ENCODE results near the gene IL33.

GRCh38 chr9:6188466-6188865 is 27.1 kb upstream of the IL33 start:
- no peak for TF ChIP-seq EZH2 (IDR thresholded peaks at IDR 0.05; ENCODE audit: borderline replicate concordance)
- TF ChIP-seq, protein P1, sequence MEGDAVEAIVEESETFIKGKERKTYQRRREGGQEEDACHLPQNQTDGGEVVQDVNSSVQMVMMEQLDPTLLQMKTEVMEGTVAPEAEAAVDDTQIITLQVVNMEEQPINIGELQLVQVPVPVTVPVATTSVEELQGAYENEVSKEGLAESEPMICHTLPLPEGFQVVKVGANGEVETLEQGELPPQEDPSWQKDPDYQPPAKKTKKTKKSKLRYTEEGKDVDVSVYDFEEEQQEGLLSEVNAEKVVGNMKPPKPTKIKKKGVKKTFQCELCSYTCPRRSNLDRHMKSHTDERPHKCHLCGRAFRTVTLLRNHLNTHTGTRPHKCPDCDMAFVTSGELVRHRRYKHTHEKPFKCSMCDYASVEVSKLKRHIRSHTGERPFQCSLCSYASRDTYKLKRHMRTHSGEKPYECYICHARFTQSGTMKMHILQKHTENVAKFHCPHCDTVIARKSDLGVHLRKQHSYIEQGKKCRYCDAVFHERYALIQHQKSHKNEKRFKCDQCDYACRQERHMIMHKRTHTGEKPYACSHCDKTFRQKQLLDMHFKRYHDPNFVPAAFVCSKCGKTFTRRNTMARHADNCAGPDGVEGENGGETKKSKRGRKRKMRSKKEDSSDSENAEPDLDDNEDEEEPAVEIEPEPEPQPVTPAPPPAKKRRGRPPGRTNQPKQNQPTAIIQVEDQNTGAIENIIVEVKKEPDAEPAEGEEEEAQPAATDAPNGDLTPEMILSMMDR (IDR thresholded peaks at IDR 0.05; ENCODE audit: poor library complexity): no peak
- no peak for TF ChIP-seq EZH2phosphoT487 (IDR thresholded peaks at IDR 0.05; ENCODE audit: low read depth, severe bottlenecking, unreplicated experiment)
